Cortex of kidney (tissue), 1 donor: ENCODE measurements around the gene UTP20.
A peak's percentile ranks its signal among the peaks of the same experiment; 100 is the strongest.

ENCODE experiments used
- DNase-seq: peaks from one replicate; lab custom pipeline; 2025; lab: John Stamatoyannopoulos, UW

UTP20 gene

GRCh38 chr12:101280006-101280505 lies at the start of gene UTP20:
Gene UTP20, plus strand, starts transcription at chr12:101280105. Its CDS starts 178 bp downstream, at chr12:101280283.
- DNase-seq, result peak; percentile 46

- no peak for DNase-seq
These were observed 49.4 kb upstream of the UTP20 start for GRCh38 chr12:101230547-101230946.

- DNase-seq, result no peak
These were observed 48.3 kb upstream of the UTP20 start for GRCh38 chr12:101231636-101232035.

- DNase-seq, result no peak
These were observed 44.2 kb upstream of the UTP20 start for GRCh38 chr12:101235686-101236085.

GRCh38 chr12:101238306-101238705 lies 41.6 kb upstream of the UTP20 start:
- no peak for DNase-seq

GRCh38 chr12:101238800-101239329 lies 41.0 kb upstream of the UTP20 start:
- no peak for DNase-seq

GRCh38 chr12:101243074-101243473 lies 36.8 kb upstream of the UTP20 start:
- no peak for DNase-seq

GRCh38 chr12:101243616-101244015 lies 36.3 kb upstream of the UTP20 start:
- no peak for DNase-seq

GRCh38 chr12:101256266-101256665 lies 23.6 kb upstream of the UTP20 start:
- DNase-seq, result no peak

GRCh38 chr12:101257357-101257756 lies 22.5 kb upstream of the UTP20 start:
- no peak for DNase-seq

GRCh38 chr12:101267111-101267510 lies 12.8 kb upstream of the UTP20 start:
- DNase-seq, result no peak

GRCh38 chr12:101276433-101276832 lies 3.5 kb upstream of the UTP20 start:
- DNase-seq, result no peak

- DNase-seq, result no peak
These were observed 2.5 kb upstream of the UTP20 start for GRCh38 chr12:101277443-101277842.

- DNase-seq, result no peak
These were observed 7.5 kb downstream of the UTP20 start for GRCh38 chr12:101287357-101287756.

GRCh38 chr12:101297661-101298060 lies 17.8 kb downstream of the UTP20 start:
- no peak for DNase-seq

- DNase-seq, result no peak
These were observed 18.5 kb downstream of the UTP20 start for GRCh38 chr12:101298426-101298825.

- DNase-seq, result no peak
These were observed 19.4 kb downstream of the UTP20 start for GRCh38 chr12:101299346-101299745.

- DNase-seq, result no peak
These were observed 20.0 kb downstream of the UTP20 start for GRCh38 chr12:101299931-101300330.

- no peak for DNase-seq
These were observed 22.8 kb downstream of the UTP20 start for GRCh38 chr12:101302741-101303140.

GRCh38 chr12:101305226-101305779 lies 25.4 kb downstream of the UTP20 start:
- DNase-seq, result no peak

GRCh38 chr12:101305794-101306193 lies 25.9 kb downstream of the UTP20 start:
- no peak for DNase-seq

GRCh38 chr12:101322480-101322879 lies 42.6 kb downstream of the UTP20 start:
- DNase-seq, result no peak

GRCh38 chr12:101323255-101323654 lies 43.4 kb downstream of the UTP20 start:
- DNase-seq, result no peak

GRCh38 chr12:101325590-101325989 lies 45.7 kb downstream of the UTP20 start:
- DNase-seq, result no peak
